Bronchial epithelial cell (primary cell): Measurements from ENCODE around the gene HIGD2A. TPM values are rescaled to one million over a fixed set of nuclear protein-coding genes. Genes with fewer than 3 reads are reported as not detected.

ENCODE experiments used
- DNase-seq: peaks from one replicate; pipeline ENCODE4 v3.0.0-alpha.2; 2010; ENCODE audit warnings: low read depth
- FAIRE-seq: peaks from 2 replicates; lab custom pipeline; 2011; peaks lifted over from hg19 to GRCh38; lab: Jason Lieb, UNC
- H3K27me3 ChIP-seq: 2 replicates; pipeline ENCODE4 v1.5.1; 2011; ENCODE audit warnings: low read length; ENCODE audit not compliant: control insufficient read depth, insufficient read depth
- H3K36me3 ChIP-seq: 2 replicates; pipeline ENCODE4 v1.5.1; 2011; ENCODE audit warnings: low read length; ENCODE audit not compliant: control insufficient read depth, insufficient read depth
- H3K4me3 ChIP-seq: 2 replicates; pipeline ENCODE4 v1.5.1; 2011; ENCODE audit warnings: mild to moderate bottlenecking, low read depth, low read length, control low read depth
- total RNA-seq: library from RNA; depleted of rRNA; stranded (reverse); fragments of >200 nt; gene quantifications from 2 replicates; pipeline ENCODE4 v1.2.1, GENCODE V29; 2014
- TF ChIP-seq, protein P1 (sequence below): IDR thresholded peaks from 2 replicates; pipeline ENCODE4 v1.5.1; 2011; ENCODE audit warnings: mild to moderate bottlenecking, moderate library complexity, low read length, control low read depth, inconsistent platforms; ENCODE audit not compliant: insufficient read depth, severe bottlenecking

HIGD2A gene
- total RNA-seq, 1 donor from 2014 or later, result 20.8 TPM

DNA sequence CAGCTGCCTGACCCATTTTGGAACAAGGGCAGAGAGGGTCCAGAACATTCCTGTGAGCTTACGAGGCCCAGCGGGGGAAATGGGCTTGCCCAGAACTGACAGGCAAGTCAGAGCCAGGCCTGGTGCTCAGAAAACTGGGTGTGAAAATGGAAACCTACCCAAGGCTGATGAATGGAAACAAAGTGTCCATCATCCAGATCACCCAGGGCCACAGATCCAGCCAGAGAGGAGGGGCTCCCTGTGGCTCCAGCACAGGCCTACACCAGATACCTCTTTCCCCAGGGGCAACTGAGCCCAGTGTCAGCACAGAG, 24.7 kb downstream of the HIGD2A start:
- H3K4me3 ChIP-seq, result no peak overlapping the region
- FAIRE-seq (no peak), DNase-seq (peak; percentile 85)
- TF ChIP-seq, protein P1, sequence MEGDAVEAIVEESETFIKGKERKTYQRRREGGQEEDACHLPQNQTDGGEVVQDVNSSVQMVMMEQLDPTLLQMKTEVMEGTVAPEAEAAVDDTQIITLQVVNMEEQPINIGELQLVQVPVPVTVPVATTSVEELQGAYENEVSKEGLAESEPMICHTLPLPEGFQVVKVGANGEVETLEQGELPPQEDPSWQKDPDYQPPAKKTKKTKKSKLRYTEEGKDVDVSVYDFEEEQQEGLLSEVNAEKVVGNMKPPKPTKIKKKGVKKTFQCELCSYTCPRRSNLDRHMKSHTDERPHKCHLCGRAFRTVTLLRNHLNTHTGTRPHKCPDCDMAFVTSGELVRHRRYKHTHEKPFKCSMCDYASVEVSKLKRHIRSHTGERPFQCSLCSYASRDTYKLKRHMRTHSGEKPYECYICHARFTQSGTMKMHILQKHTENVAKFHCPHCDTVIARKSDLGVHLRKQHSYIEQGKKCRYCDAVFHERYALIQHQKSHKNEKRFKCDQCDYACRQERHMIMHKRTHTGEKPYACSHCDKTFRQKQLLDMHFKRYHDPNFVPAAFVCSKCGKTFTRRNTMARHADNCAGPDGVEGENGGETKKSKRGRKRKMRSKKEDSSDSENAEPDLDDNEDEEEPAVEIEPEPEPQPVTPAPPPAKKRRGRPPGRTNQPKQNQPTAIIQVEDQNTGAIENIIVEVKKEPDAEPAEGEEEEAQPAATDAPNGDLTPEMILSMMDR, result no peak
- H3K27me3 ChIP-seq, result no peaks in the 10 kb centered on the region
- H3K36me3 ChIP-seq, result peaks cover 6% of the 10 kb centered on the region

GRCh38 chr5:176413709-176414191, 25.2 kb downstream of the HIGD2A start:
- no peak for DNase-seq
- Histone ChIP-seq H3K27me3 (no peaks in the 10 kb centered on the region), H3K36me3 (peaks cover 4% of the 10 kb centered on the region), H3K4me3 (no peak overlapping the region)
- TF ChIP-seq, protein P1, result no peak
- no peak for FAIRE-seq

DNA sequence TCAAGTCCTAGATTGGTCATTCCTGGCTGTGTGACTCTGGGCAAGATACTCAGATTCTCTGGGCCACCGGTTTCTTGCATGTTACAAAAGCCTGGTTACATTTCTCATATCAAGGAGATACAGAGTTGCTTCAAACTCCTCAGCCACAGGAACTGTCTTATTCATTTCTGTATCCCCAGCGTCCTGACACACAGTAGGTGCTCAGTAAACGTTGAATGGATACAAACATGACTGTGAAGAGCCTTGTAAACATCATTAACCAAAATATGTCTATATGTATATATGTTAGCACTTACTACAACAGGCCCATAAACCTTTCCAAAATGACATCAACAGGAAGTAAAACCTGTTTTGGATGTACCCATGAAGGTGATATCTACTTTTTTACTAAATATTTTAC, 26.2 kb downstream of the HIGD2A start:
- DNase-seq (no peak), FAIRE-seq (no peak)
- TF ChIP-seq, protein P1, result no peak
- Histone ChIP-seq H3K36me3 (peaks cover 2% of the 10 kb centered on the region), H3K4me3 (peak overlapping the region; percentile 79), H3K27me3 (no peaks in the 10 kb centered on the region)

DNA sequence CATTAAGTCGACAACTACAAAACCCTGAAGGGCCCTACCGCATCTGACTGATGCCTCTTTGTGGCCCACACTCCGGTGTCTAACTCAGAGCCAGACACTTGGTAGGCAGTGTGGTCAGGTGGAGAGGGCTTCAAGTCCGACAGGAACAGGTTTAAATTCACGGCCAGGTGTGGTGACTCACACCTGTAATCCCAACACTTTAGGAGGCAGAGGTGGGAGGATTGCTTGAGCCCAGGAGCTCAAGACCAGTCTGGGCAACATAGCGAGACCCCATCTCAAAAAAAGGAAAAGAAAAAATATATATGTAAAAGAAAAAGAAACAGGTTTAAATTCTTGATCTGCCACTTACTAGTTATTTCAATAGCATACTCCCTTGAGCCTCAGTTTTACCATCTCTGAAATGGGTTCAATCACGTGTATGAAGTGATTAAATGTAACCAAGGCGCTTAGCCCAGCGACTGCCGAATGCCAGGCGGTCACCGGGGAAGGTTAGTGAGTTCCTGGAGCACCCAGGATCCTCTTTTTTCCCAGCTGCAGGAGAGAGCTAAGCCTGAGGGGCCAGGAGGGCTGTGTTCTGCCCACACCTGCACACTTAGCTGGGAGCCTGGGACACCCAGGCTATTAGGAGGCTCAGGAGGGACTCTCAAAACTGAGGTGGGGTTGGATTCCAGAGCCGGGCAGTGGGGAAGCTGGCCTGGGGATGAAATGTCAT, 26.8 kb downstream of the HIGD2A start:
- no peaks in the 10 kb centered on the region for H3K27me3 ChIP-seq
- FAIRE-seq, result no peak
- TF ChIP-seq, protein P1, result no peak
- no peaks in the 10 kb centered on the region for H3K36me3 ChIP-seq
- H3K4me3 ChIP-seq, result peak overlapping the region; percentile 79
- DNase-seq, result peak; percentile 49

DNA sequence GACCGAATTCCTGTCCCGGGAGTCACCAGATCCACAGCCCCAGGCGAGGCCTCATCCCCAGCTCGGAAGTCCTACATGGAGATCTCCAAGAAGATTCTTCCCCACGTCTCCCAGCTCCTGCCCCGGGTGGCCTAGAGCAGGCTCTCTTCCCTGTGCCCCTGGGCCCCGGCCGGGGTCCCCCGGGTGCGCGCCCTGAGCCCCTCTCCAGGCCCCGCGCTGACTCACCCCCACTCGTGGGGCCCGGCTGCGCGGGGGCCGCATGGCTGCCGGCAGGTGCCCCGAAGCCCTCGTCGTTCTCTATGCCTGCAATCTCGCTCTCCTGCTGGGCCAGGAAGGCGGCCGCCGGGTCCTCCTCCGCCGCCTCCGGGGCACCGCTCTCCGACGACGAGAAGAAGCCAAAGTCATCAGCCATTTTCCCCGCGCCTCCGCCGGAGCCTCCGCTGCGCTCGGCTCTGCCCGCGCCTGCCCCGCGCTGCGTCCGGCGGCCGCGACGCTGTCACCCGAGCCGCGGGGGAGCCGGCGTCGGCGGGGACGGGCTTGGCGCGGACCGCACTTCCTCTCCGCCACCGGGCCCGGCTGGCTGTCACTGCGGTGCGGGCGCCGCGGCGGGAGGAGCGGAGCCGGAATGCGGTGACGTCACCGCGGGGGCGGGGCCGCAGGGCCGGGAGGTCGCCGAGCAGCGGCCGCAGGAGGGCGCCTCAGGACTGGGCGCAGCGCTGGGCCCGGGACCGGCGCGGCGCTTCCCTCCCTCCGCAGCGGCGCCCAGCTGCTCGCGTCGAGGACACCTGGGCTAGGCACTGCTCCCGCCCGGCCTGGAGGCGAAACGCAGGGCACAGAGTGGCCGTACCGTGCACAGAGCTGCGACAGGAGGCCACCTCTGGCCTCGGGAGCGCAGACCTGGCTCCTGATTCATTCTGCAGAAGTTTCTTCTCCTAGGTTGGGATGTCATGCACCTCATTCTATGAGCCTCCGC, 27.7 kb downstream of the HIGD2A start, which contains the start of gene CLTB:
Gene CLTB (minus strand): TSS at position 588 of the 973 bp plus-strand sequence. CDS start 176 bp downstream, at position 412.
- Histone ChIP-seq H3K4me3 (peak within 1 kb of the TSS; percentile 79), H3K27me3 (no peaks in the 10 kb centered on the region), H3K36me3 (no peaks in the 10 kb centered on the region)
- peak; percentile 63 for DNase-seq
- no peak for FAIRE-seq
- TF ChIP-seq, protein P1, result peak; percentile 76
